ENCODE data around the gene MROH2A. TPM values are rescaled to one million over a fixed set of nuclear protein-coding genes. Genes with fewer than 3 reads are reported as not detected.

MROH2A gene
- total and polyA plus RNA-seq, 9 of the 15 experiments (the other 6 are each of a cell fraction or from before 2014, with no cell fraction given) = 0.03 TPM; not detected in 8

DNA sequence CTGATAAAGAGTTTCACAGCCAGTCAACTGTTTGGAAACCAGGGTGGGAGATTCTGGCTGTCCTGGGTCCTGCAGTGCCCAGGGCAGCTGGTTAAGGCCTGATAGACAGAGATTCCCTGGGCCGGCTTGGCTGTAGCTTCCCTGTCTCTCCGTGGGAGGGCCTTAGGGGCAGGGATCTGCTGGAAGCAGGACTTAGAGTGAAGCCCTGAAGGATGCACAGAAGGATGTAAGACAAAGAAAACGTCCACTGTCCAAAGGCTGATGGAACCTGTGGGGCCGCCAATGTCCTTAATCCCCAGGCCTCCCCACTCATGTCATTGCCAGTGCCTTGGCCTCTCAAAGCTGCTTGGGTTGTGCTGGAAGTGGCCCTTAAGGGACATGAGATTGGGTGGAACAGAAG, 33.0 kb downstream of the MROH2A start:
- intact Hi-C loops (cut with micrococcal nuclease) = no loop called here
- Histone ChIP-seq H3K27me3 (ENCODE audit: control insufficient read depth in 2 of 2, insufficient read depth in 2 of 2, low read length in 2 of 2) (peaks cover 2 to 26% of the 10 kb centered on the region in 2 experiments; a peak in 3 of 5 replicates), H2AFZ (ENCODE audit: low read depth, low read length) (no peak overlapping the region), H3K4me2 (ENCODE audit: insufficient read depth, low read length) (no peak overlapping the region), H3K9me1 (ENCODE audit: control insufficient read depth, insufficient read depth, low read length) (no peaks in the 10 kb centered on the region), H3K27ac (ENCODE audit: extremely low read depth, low read depth, low read length) (no peak overlapping the region), H3K36me3 (ENCODE audit: control insufficient read depth, insufficient read depth, low read length) (no peaks in the 10 kb centered on the region), H4K20me1 (replicated peaks; ENCODE audit: control insufficient read depth, insufficient read depth, low read length) (no peaks in the 10 kb centered on the region), H3K4me3 (no peak overlapping the region), H3K4me1 (replicated peaks in 1 of 2; ENCODE audit: control insufficient read depth in 2 of 2, insufficient read depth in 2 of 2, low read length in 2 of 2) (no peaks in the 10 kb centered on the region), H3K9ac (ENCODE audit: insufficient read depth in 1 of 2, low read depth in 2 of 2, low read length in 2 of 2) (no peak overlapping the region), H3K9me3 (replicated peaks; ENCODE audit: control insufficient read depth, insufficient read depth, low read depth, low read length) (no peaks in the 10 kb centered on the region), H3K79me2 (ENCODE audit: control insufficient read depth, insufficient read depth, low read length) (no peaks in the 10 kb centered on the region)
- no TSS peak for BruUV-seq (replicated peaks)
- 0% methylated on average over 3 of the region's 4 CpGs for WGBS (ENCODE audit: insufficient coverage, low coverage, missing lambda C conversion rate)
- TF ChIP-seq, protein P1, sequence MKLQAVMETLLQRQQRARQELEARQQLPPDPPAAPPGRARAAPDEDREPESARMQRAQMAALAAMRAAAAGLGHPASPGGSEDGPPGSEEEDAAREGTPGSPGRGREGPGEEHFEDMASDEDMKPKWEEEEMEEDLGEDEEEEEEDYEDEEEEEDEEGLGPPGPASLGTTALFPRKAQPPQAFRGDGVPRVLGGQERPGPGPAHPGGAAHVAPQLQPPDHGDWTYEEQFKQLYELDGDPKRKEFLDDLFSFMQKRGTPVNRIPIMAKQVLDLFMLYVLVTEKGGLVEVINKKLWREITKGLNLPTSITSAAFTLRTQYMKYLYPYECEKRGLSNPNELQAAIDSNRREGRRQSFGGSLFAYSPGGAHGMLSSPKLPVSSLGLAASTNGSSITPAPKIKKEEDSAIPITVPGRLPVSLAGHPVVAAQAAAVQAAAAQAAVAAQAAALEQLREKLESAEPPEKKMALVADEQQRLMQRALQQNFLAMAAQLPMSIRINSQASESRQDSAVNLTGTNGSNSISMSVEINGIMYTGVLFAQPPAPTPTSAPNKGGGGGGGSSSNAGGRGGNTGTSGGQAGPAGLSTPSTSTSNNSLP (IDR thresholded peaks at IDR 0.05; ENCODE audit: borderline replicate concordance, low read depth, low read length) = no peak
- no peak for TF ChIP-seq ELF4 (CRISPR knock-in tag; IDR thresholded peaks at IDR 0.05)
- TF ChIP-seq SAFB (IDR thresholded peaks at IDR 0.05; ENCODE audit: borderline replicate concordance, low read depth, low read length) = no peak
- no peak for TF ChIP-seq BACH1 (tag; IDR thresholded peaks at IDR 0.05)
- no peak for TF ChIP-seq RAD21 (CRISPR knock-in tag; conservative IDR thresholded peaks at IDR 0.05 in 1 of 2, IDR thresholded peaks at IDR 0.05 in 1 of 2)
- TF ChIP-seq ZNF407 (IDR thresholded peaks at IDR 0.05; ENCODE audit: low read depth) = no peak
- TF ChIP-seq FOXA1 (IDR thresholded peaks at IDR 0.05; ENCODE audit: borderline replicate concordance) = no peak
- no peak for TF ChIP-seq ZNF263 (CRISPR knock-in tag; IDR thresholded peaks at IDR 0.05; ENCODE audit: borderline replicate concordance)
- no peak for TF ChIP-seq MTA2 (IDR thresholded peaks at IDR 0.05; ENCODE audit: low read depth)
- in situ Hi-C loops (cut with MboI) = no loop called here
- DNase-seq (ENCODE audit: extremely low read depth in 1 of 4, low spot score in 3 of 4) (no peak), FAIRE-seq (no peak), ATAC-seq (no peak)
- CTCF ChIA-PET (ENCODE audit: low intra/inter-chr PET ratio) = no interaction called here
- POLR2A ChIA-PET = interaction anchor here (0.6 to 0.9 kb wide), 3 partner anchors 21 to 383 kb away, joined by 3 to 4 read pairs (median 4); no protein-coding TSS in a partner anchor
